HG02884 (cell line): ENCODE results near the gene TMEM86A.

ENCODE experiments used
- ATAC-seq: cut with Tn5 transposase; IDR thresholded peaks from one replicate; pipeline ENCODE4 v1.9.1; 2021; ENCODE audit warnings: mild to moderate bottlenecking, moderate library complexity; ENCODE audit not compliant: unreplicated experiment

The TMEM86A gene

DNA sequence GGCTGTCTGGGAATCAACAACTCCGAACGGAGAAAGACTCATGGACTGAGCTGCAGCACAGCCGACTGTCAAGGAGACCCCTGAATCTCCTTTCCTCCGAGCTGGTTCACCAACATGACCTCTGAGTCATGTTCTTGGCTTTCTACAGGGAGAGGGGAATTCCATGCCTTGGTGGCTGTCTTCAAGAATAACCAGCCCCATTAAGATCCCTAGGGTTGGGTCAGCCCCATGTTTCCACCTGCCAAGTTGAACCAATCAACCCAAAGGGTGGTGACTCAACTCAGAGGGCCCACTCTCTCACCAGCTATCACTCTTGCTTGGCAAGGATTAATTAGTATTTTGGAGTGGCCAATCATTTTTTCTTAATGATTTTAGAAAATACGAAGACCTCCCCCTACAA lies 55.7 kb downstream of the TMEM86A start:
- ATAC-seq = no peak
